ENCODE results near the gene IDH3G. TPM values are rescaled to one million over a fixed set of nuclear protein-coding genes. Genes with fewer than 3 reads are reported as not detected.
"Not testable (repeated sequence)": the region's sequence is repeated elsewhere in the genome, so short reads cannot be mapped to it uniquely, and the experiment has no call there.

IDH3G gene
- total RNA-seq, 1 donor from 2014 or later = 51.5 TPM

GRCh38 chrX:153763298-153763932 is 30.8 kb downstream of the IDH3G start:
- no peak for DNase-seq (ENCODE audit: low spot score)

- DNase-seq (ENCODE audit: low spot score) = no peak
These were observed 31.5 kb downstream of the IDH3G start for GRCh38 chrX:153762626-153763173.

- no peak for DNase-seq (ENCODE audit: low spot score)
These were observed 32.3 kb downstream of the IDH3G start for GRCh38 chrX:153761863-153762262.

GRCh38 chrX:153755136-153755535 is 39.0 kb downstream of the IDH3G start:
- no peak for DNase-seq (ENCODE audit: low spot score)

GRCh38 chrX:153750127-153750774 is 43.9 kb downstream of the IDH3G start:
- no peak for DNase-seq (ENCODE audit: low spot score)

- not testable (repeated sequence) for DNase-seq (ENCODE audit: low spot score)
These were observed 45.2 kb downstream of the IDH3G start for GRCh38 chrX:153749017-153749416.

- not testable (repeated sequence) for DNase-seq (ENCODE audit: low spot score)
These were observed 47.2 kb downstream of the IDH3G start for GRCh38 chrX:153746991-153747390.

- DNase-seq (ENCODE audit: low spot score) = no peak
These were observed 47.8 kb downstream of the IDH3G start for GRCh38 chrX:153746359-153746758.

GRCh38 chrX:153745067-153745433 is 49.1 kb downstream of the IDH3G start:
- DNase-seq (ENCODE audit: low spot score) = not testable (repeated sequence)

GRCh38 chrX:153744210-153745066 is 49.7 kb downstream of the IDH3G start:
- no peak for DNase-seq (ENCODE audit: low spot score)

- DNase-seq (ENCODE audit: low spot score) = peak; percentile 80
These were observed 50.5 kb downstream of the IDH3G start for GRCh38 chrX:153743468-153744209.

- DNase-seq (ENCODE audit: low spot score) = not testable (repeated sequence)
These were observed 51.2 kb downstream of the IDH3G start for GRCh38 chrX:153742796-153743467.

- not testable (repeated sequence) for DNase-seq (ENCODE audit: low spot score)
These were observed 52.1 kb downstream of the IDH3G start for GRCh38 chrX:153742111-153742510.

GRCh38 chrX:153741446-153741845 is 52.7 kb downstream of the IDH3G start:
- DNase-seq (ENCODE audit: low spot score) = no peak

GRCh38 chrX:153740631-153741222 is 53.4 kb downstream of the IDH3G start:
- DNase-seq (ENCODE audit: low spot score) = no peak

GRCh38 chrX:153739754-153740486 is 54.3 kb downstream of the IDH3G start:
- DNase-seq (ENCODE audit: low spot score) = no peak

- no peak for DNase-seq (ENCODE audit: low spot score)
These were observed 56.0 kb downstream of the IDH3G start for GRCh38 chrX:153738056-153738605.

- no peak for DNase-seq (ENCODE audit: low spot score)
These were observed 57.2 kb downstream of the IDH3G start for GRCh38 chrX:153736871-153737441.
